Keratinocyte (primary cell): ENCODE data around the gene P2RX7. TPM values are rescaled to one million over a fixed set of nuclear protein-coding genes. Genes with fewer than 3 reads are reported as not detected.

ENCODE experiments used
- DNase-seq: peaks from one replicate; pipeline ENCODE4 v3.0.0-alpha.2; 2011; ENCODE audit warnings: low read depth, missing footprints, low spot score
- FAIRE-seq: peaks from 2 replicates; lab custom pipeline; 2011; peaks lifted over from hg19 to GRCh38; lab: Jason Lieb, UNC
- H2AFZ ChIP-seq: 2 replicates; pipeline ENCODE4 v1.6.0; 2012; ENCODE audit warnings: low read length, control low read depth, inconsistent platforms; ENCODE audit not compliant: control insufficient read depth
- H3K27ac ChIP-seq: 2 replicates; pipeline ENCODE4 v1.5.1; 2011; ENCODE audit warnings: low read length; ENCODE audit not compliant: control insufficient read depth, insufficient read depth
- H3K27me3 ChIP-seq: 3 replicates; pipeline ENCODE4 v1.6.0; 2011; ENCODE audit warnings: low read length; ENCODE audit not compliant: control insufficient read depth, insufficient read depth; ENCODE audit errors: extremely low read depth
- H3K36me3 ChIP-seq, 2 experiments: 2 replicates in 1 of 2; 3 replicates in 1 of 2; pipeline ENCODE4 v1.5.1; 2011; ENCODE audit warnings: low read length in 2 of 2, mild to moderate bottlenecking in 1 of 2; ENCODE audit not compliant: control insufficient read depth in 2 of 2, insufficient read depth in 2 of 2; ENCODE audit errors: extremely low read depth in 1 of 2
- H3K4me1 ChIP-seq: 3 replicates; pipeline ENCODE4 v1.5.1; 2011; ENCODE audit warnings: low read length; ENCODE audit not compliant: control insufficient read depth, insufficient read depth; ENCODE audit errors: extremely low read depth
- H3K4me2 ChIP-seq: 3 replicates; pipeline ENCODE4 v1.6.0; 2011; ENCODE audit warnings: low read depth, low read length; ENCODE audit not compliant: control insufficient read depth, insufficient read depth; ENCODE audit errors: extremely low read depth
- H3K4me3 ChIP-seq, 3 experiments: fragments of 200-600 bp in 1 of 3; sonication (generic) in 1 of 3; 2 replicates in 2 of 3; 3 replicates in 1 of 3; pipeline ENCODE4 v1.5.1; 2011 to 2016; ENCODE audit warnings: low read length in 3 of 3, mild to moderate bottlenecking in 3 of 3, control low read depth in 2 of 3, inconsistent platforms in 1 of 3, low read depth in 1 of 3, mixed read lengths in 1 of 3, mixed run types in 1 of 3, moderate library complexity in 1 of 3; ENCODE audit not compliant: control insufficient read depth in 2 of 3, insufficient read depth in 2 of 3; ENCODE audit errors: extremely low read depth in 1 of 3
- H3K79me2 ChIP-seq: 2 replicates; pipeline ENCODE4 v1.6.0; 2012; ENCODE audit warnings: low read length; ENCODE audit not compliant: control insufficient read depth, insufficient read depth
- H3K9ac ChIP-seq: 3 replicates; pipeline ENCODE4 v1.6.0; 2011; ENCODE audit warnings: low read length; ENCODE audit not compliant: control insufficient read depth, insufficient read depth; ENCODE audit errors: extremely low read depth
- H3K9me1 ChIP-seq: 3 replicates; pipeline ENCODE4 v1.6.0; 2011; ENCODE audit warnings: low read length; ENCODE audit not compliant: control insufficient read depth, insufficient read depth; ENCODE audit errors: extremely low read depth
- H3K9me3 ChIP-seq: 2 replicates; pipeline ENCODE4 v1.5.1; 2012; ENCODE audit warnings: low read depth, low read length; ENCODE audit not compliant: control insufficient read depth
- H4K20me1 ChIP-seq: 3 replicates; pipeline ENCODE4 v1.6.0; 2011; ENCODE audit warnings: low read length; ENCODE audit not compliant: control insufficient read depth, insufficient read depth; ENCODE audit errors: extremely low read depth
- CTCF ChIP-seq, 3 experiments: IDR thresholded peaks in 1 of 3; conservative IDR thresholded peaks in 1 of 3; optimal IDR thresholded peaks in 1 of 3; 2 replicates in 2 of 3; 3 replicates in 1 of 3; pipeline versions ENCODE3 to v1.5.1; 2011; ENCODE audit warnings: low read length in 3 of 3, mild to moderate bottlenecking in 3 of 3, moderate library complexity in 2 of 3, control low read depth in 1 of 3, inconsistent platforms in 1 of 3; ENCODE audit not compliant: insufficient read depth in 2 of 3; ENCODE audit errors: extremely low read depth in 1 of 3
- EZH2 ChIP-seq: IDR thresholded peaks from one replicate; pipeline ENCODE4 v1.6.1; 2012; ENCODE audit warnings: inconsistent platforms, mild to moderate bottlenecking, low read length, moderate library complexity
- dilution Hi-C: fragments of 300-500 bp; cut with MboI; formaldehyde crosslinking; loops from one replicate; pipeline ENCODE4 v1.7.0; 2020; ENCODE audit warnings: low sequenced_read_pairs; ENCODE audit not compliant: extremely low pct_ligation_motif_present
- polyA plus RNA-seq, 5 experiments: library from polyadenylated mRNA; depleted of rRNA in 3 of 5; stranded (reverse) in 3 of 5; stranded (forward) in 1 of 5; unstranded in 1 of 5; fragments of >200 nt; gene quantifications; 1 replicate in 1 of 5; 2 replicates in 3 of 5; 3 replicates in 1 of 5; pipeline versions ENCODE4 v1.2.1 to v1.2.3, GENCODE V29; 2011 to 2012; ENCODE audit warnings: missing spikeins in 2 of 5, low read depth in 1 of 5, low replicate concordance in 1 of 5

P2RX7 gene
- polyA plus RNA-seq, 1 donor (not counting 4 experiments of a cell fraction or from before 2014, with no cell fraction given), result 0.20 TPM

DNA sequence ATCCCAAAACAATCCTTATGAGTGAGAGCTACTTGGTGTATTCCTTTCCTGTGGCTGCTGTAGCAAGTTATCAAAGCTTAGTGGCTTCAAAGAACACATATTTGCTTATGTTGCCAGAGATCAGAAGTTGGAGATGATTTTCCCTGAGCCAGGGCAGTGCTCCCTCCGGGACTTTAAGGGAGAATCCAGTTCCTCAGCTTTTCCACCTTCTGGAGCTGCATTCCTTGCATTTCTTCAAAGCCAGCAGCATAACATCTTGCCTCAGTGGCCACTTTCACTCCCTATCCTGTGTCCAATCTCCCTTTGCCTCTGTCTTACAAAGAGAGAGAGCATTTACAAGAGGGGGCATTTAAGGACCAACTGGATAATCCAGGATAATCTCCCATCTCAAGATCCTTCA is 33.7 kb downstream of the P2RX7 start:
- Histone ChIP-seq H3K36me3 (no peaks in the 10 kb centered on the region), H3K9me3 (no peaks in the 10 kb centered on the region), H3K27me3 (peaks cover 3% of the 10 kb centered on the region), H3K4me1 (peaks cover 5% of the 10 kb centered on the region), H3K4me2 (no peak overlapping the region), H4K20me1 (no peaks in the 10 kb centered on the region), H3K27ac (no peak overlapping the region), H3K4me3 (no peak overlapping the region), H3K79me2 (no peaks in the 10 kb centered on the region), H3K9ac (no peak overlapping the region), H2AFZ (no peak overlapping the region), H3K9me1 (no peaks in the 10 kb centered on the region)
- no peak for TF ChIP-seq CTCF (optimal IDR thresholded peaks at IDR 0.05 in 1 of 3, IDR thresholded peaks at IDR 0.05 in 1 of 3, conservative IDR thresholded peaks at IDR 0.05 in 1 of 3; ENCODE audit: extremely low read depth in 1 of 3, insufficient read depth in 2 of 3, low read length in 3 of 3)
- TF ChIP-seq EZH2, result no peak
- FAIRE-seq (no peak), DNase-seq (no peak)
- dilution Hi-C loops, result no loop called here

- Histone ChIP-seq H3K9ac (no peak overlapping the region), H3K36me3 (no peaks in the 10 kb centered on the region), H3K27me3 (peaks cover 3% of the 10 kb centered on the region), H3K79me2 (no peaks in the 10 kb centered on the region), H4K20me1 (no peaks in the 10 kb centered on the region), H3K4me2 (no peak overlapping the region), H3K4me1 (peaks cover 9% of the 10 kb centered on the region), H3K9me1 (no peaks in the 10 kb centered on the region), H3K9me3 (no peaks in the 10 kb centered on the region), H2AFZ (no peak overlapping the region), H3K27ac (no peak overlapping the region), H3K4me3 (no peak overlapping the region)
- TF ChIP-seq CTCF (optimal IDR thresholded peaks at IDR 0.05 in 1 of 3, IDR thresholded peaks at IDR 0.05 in 1 of 3, conservative IDR thresholded peaks at IDR 0.05 in 1 of 3; ENCODE audit: extremely low read depth in 1 of 3, insufficient read depth in 2 of 3, low read length in 3 of 3) (no peak), EZH2 (no peak)
- DNase-seq (no peak), FAIRE-seq (no peak)
- dilution Hi-C loops, result no loop called here
Measured at GRCh38 chr12:121167232-121167820, 34.6 kb downstream of the P2RX7 start.
